GM21526 (cell line): Measurements from ENCODE around the gene BSG.

ENCODE experiments used
- ATAC-seq: cut with Tn5 transposase; IDR thresholded peaks from one replicate; pipeline ENCODE4 v1.9.1; 2021; ENCODE audit warnings: moderate library complexity; ENCODE audit not compliant: unreplicated experiment, low FRiP score

BSG gene

DNA sequence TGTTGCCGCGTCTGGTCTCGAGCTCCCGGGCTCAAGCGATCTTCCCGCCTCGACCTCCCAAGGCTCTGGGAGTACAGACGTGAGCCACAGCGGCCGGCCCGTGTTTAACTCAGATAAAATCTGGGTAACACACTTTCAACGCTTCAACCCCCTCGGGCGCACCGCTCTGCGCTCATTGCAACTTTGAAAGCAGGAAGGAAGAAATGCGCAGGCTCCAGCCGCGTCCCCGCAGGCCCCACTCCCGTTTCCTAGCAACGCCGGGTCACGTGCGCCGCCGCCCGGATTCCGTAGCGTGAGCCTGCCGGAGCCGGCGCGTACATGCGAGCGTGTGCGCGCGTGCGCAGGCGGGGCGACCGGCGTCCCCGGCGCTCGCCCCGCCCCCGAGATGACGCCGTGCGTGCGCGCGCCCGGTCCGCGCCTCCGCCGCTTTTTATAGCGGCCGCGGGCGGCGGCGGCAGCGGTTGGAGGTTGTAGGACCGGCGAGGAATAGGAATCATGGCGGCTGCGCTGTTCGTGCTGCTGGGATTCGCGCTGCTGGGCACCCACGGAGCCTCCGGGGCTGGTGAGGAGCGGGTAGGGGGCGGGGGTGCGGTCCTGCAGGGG is at the start of gene BSG:
TSS of gene BSG (plus strand) at position 457 of the 603 bp plus-strand sequence. CDS start at position 496, 39 bp downstream.
- ATAC-seq = peak; percentile 68

DNA sequence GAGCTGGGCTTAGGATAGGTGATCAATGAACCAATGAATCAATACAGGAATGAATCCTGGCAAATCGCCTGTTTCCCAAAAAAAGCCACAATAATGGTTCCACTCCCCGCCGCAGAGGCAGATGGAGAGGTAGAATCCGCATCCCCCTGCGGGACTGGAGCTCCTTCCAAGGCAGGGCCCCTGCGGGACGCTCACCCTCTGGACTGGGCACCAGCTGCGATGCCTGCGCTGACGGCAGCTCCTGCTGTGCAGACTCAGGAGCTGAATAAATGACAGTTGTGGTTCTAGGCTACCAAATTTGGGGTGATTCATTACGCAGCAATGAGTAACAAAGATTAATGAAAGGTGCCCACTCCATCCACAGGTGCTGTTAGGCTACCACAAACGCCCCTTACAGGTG is 49.7 kb upstream of the BSG start:
- no peak for ATAC-seq

GRCh38 chr19:524062-524674 is 48.2 kb upstream of the BSG start:
- ATAC-seq = no peak

GRCh38 chr19:525029-525428 is 47.4 kb upstream of the BSG start:
- no peak for ATAC-seq

- ATAC-seq = no peak
These were observed 46.5 kb upstream of the BSG start for GRCh38 chr19:525857-526419.

DNA sequence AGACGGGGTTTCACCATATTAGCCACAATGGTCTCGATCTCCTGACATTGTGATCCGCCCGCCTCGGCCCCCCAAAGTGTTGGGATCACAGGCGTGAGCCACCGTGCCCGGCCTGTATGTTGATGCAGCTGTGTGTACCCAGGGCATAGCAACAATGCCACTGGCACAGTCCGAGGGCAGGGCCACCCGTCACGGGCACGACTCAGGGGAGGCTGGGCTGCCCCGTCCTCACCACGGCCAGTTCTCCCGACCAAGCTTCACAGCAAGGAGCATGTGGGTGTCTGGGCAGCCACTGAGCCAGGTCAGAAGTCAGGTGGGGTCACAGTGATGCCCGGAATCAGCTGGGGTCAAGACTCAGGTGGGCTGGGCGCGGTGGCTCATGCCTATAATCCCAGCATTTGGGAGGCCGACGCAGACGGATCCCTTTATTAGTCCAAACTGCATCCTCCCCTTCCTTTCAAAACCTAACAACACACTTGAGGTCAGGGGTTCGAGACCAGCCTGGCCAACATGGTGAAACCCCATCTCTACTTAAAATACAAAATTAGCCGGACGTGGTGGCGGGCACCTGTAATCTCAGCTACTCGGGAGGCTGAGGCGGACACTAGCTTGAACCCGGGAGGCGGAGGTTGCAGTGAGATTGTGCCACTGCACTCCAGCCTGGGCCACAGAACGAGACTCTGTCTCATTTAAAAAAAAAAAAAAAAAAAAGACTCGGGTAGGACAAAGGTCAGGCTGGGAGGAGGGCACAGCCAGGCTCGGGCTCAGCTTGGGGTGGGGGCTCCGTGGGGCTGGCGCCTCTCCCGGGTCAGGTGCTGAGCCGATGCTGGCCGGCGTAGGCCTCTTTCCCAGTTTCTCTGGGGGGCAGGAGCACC is 42.0 kb upstream of the BSG start:
- no peak for ATAC-seq

DNA sequence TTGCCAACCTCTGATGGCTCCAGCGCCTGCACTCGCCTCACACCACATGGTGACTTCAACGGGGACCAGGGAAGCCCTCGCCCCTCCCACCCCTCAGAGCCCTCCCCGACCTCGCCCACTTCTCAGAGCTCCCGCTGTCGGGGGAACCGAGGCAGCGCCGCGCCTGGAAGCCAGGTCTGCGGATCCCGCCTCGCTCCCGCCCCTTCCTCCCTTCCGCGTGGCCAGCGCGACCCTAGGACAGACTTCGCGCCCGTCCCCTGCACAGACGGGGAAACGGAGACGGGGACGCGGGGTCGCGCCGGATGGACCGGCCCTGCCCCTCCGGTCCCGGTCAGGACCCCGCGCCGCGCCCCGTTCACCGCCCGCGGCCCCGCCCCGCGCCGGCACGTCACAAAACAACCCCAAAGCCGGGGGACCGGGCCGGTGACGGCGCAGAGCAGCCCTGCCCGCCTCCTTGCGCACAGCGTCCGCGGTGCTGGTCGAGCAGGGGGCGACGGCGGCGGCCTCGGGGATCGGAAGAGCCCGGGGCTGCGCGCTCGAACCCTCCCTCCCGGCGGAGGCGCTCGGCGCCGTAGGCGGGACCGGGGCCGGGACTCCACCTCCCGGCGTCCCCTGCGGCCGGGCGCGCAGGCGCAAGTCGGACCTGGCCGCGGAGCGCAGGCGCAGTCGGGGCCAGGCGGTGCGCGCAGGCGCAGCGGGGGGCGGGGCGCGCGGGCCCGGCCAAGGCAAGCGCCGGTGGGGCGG is 41.2 kb upstream of the BSG start:
- ATAC-seq = peak; percentile 49

DNA sequence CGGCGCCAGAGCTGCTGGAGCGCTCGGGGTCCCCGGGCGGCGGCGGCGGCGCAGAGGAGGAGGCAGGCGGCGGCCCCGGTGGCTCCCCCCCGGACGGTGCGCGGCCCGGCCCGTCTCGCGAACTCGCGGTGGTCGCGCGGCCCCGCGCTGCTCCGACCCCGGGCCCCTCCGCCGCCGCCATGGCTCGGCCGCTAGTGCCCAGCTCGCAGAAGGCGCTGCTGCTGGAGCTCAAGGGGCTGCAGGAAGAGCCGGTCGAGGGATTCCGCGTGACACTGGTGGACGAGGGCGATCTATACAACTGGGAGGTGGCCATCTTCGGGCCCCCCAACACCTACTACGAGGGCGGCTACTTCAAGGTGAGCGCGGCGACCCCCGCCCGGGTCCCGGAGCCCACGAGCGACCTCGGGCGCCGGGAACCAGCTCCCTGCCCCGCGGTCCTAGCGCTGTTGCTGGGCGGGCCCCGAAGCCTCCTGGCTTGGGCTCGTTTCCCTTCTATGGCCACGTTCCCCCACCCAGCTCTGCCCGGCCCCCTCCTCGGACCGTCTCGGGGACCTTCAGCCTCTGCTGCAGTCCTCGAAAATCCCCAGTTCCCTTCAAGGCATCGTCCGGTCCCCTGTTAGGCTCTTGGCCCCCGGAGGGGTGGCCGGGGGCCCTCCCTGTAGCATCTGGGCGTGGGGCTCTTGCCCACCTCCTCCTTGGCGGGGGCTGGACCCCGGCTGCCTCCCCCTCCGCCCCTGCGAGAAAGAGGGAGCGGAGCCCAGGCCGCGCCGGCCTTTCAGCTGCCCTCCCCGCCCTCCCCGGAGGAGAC is 40.4 kb upstream of the BSG start, which contains the start of gene CDC34:
TSS of gene CDC34 (plus strand) at position 8 of the 808 bp plus-strand sequence. CDS start at position 180, 172 bp downstream.
- ATAC-seq = no peak

- ATAC-seq = no peak
These were observed 39.6 kb upstream of the BSG start for GRCh38 chr19:532561-533363.

GRCh38 chr19:533364-534058 is 38.9 kb upstream of the BSG start:
- no peak for ATAC-seq

- no peak for ATAC-seq
These were observed 38.3 kb upstream of the BSG start for GRCh38 chr19:534088-534487.

DNA sequence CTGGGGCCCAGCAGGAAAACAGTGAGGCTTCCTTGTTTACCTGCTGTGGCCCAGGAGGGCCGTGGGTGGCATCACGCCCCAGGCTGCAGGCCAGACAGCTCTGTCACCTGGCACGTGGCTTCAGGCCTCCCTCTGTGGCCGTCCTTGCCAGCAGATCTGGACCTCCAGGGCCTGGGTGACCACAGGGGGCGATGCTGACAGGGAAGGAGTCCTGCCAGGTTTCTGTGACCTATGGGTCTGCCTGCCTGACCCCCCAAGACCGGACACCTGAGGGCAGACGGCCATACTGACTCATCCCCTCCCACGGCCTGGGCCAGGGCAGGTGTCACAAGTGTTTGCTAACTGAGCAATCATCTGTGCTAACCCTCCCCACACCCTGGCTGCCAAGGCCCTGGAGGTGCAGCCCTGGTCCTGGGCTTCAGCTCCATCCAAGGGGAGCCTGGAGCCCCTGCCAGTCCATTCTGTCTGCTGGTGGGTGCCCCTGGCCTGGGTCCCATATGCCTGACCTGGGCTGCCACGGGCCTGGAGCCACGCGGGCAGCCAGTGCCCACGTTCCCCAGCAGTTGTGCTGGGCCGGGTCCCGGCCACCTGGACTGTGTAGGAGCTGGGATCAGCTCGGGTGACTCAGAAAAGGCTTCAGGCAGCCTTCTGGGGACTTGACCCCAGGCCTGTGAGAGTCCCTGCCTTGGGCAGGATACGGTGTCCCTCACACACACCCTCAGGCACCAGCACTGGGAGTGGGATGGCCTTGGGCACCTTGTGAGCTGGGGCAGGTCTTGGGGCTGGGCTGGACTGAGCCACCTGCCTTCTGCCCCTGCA is 37.2 kb upstream of the BSG start:
- no peak for ATAC-seq

DNA sequence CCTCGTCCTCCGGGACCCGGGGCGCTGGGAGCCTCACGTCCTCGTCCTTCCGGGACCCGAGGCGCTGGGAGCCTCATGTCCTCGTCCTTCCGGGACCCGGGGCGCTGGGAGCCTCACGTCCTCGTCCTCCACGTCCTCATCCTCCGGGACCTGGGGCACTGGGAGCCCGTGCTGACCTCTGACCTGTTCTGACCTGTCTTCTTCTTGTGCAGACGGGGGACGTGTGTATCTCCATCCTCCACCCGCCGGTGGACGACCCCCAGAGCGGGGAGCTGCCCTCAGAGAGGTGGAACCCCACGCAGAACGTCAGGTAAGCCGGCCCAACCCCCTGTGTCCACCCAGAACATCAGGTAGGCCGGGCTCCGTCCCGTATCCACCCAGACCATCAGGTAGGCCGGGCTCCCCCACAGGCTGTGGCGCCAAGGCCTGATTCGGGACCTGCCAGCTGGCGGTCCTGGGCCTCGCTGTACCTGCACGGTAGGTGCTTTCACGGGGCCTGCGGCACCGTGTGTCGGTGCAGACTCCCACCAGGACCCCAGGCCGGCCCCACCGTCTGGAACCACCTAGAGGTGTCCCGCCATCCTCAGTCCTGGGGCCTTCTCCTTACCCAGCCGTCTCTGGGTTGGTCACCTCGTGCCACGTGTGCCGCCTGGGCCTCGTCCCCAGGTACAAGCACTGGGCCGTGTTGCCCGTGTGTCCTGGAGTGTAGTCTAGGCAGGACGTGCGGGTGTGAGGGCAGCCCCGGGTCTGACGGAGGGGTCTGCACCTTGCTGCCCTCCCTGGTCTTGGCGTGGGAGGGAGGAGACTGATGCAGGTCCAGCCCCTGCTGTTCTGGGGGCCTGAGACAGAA is 36.1 kb upstream of the BSG start:
- ATAC-seq = no peak

GRCh38 chr19:536881-537404 is 35.5 kb upstream of the BSG start:
- ATAC-seq = no peak

DNA sequence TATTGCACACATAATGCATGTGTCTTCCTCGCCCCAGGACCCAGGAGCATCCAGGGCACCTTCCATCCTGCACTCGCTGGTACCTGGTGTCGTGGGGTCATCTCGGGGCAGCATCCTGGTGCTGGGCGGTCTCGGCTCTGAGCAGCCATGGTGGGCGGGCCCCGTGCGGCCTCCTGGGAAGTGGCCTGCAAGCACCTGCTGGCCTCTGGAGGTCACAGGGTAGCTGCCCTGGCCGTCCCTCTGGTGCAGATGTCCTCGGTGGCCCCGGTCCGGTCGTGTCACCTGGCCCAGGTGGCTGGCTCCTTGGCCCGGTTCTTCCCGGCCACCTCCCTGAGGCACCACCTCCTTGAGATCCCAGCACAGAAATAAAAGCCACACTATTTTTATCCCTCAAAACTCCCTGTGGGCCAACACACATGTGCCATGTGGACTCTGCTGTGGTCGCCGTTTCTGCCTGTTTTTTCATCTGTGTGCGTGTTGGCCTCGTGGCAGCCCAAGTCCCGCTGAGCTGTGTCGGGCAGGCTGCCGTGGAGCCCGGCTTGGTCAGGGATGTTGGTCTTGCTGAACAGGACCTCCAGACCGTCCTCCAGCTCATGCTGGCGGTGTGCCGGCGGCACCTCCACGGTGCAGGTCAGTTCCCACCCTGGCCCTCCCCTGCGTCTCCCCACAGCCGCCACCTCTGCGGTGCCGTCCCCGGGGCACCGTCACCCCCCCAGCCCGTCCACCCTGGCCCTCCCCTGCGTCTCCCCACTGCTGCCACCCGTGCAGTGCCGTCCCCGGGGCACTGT is 33.6 kb upstream of the BSG start:
- ATAC-seq = no peak
